Measurements from ENCODE around the gene ARHGEF40. TPM values are rescaled to one million over a fixed set of nuclear protein-coding genes. Genes with fewer than 3 reads are reported as not detected.

The ARHGEF40 gene
- total RNA-seq, 1 donor from 2014 or later = 81.1 TPM

DNA sequence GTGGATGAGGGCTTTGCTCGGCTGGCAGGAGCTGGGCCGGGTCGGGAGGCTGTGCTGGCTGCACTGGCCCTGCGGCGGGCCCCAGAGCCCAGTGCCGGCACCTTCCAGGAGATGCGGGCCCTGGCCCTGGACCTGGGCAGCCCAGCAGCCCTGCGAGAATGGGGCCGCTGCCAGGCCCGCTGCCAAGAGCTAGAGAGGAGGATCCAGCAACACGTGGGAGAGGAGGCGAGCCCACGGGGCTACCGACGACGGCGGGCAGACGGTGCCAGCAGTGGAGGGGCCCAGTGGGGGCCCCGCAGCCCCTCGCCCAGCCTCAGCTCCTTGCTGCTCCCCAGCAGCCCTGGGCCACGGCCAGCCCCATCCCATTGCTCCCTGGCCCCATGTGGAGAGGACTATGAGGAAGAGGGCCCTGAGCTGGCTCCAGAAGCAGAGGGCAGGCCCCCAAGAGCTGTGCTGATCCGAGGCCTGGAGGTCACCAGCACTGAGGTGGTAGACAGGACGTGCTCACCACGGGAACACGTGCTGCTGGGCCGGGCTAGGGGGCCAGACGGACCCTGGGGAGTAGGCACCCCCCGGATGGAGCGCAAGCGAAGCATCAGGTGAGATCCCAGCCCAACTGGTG, 11.5 kb downstream of the ARHGEF40 start:
- DNase-seq (ENCODE audit: low spot score) = no peak

DNA sequence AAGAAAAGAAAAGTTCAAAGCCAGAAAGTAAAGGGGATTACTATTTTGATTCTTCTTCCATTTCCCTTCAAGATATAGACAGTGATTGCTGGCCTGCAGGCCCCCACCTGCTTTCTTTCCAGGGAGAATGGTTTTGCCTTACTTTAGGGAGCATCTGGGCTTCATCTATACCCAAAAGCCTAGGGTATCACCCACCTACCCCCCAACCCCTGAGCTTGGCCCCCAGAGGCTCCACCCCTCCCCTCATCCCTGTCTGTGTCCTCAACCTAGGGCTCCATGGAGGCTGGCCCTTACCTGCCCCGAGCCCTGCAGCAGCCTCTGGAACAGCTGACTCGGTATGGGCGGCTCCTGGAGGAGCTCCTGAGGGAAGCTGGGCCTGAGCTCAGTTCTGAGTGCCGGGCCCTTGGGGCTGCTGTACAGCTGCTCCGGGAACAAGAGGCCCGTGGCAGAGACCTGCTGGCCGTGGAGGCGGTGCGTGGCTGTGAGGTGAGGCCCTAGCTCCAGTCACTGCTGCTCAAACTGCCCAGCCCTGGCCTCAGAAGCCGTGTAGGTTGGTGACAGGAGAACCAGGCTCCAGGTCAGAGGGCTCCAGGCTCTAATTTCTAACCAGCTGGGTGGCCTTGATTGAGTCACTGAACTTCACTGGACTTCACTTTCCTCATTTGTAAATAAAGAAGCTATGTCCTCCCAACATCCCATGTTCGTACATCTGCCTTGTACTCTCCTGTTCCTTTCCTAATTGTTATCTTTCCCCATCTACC, 13.6 kb downstream of the ARHGEF40 start:
- DNase-seq (ENCODE audit: low spot score) = no peak

DNA sequence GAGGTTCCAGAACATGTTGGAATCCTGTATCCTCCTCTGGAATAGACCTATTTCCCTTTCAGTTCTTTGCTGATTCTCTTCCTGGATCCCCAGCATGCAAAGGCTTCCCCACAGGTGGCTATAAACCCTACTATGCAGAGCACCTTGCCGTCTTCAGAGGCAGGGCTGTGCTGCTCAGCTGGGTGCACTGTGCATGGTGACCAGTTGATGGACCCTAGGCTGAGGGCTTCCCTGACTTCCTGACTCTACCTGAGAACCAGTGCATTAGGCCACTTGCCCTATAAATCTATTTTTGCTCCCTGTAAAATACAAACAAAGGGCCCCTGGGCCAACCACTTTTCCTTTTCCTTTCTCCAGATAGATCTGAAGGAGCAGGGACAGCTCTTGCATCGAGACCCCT, 14.3 kb downstream of the ARHGEF40 start:
- DNase-seq (ENCODE audit: low spot score) = no peak

DNA sequence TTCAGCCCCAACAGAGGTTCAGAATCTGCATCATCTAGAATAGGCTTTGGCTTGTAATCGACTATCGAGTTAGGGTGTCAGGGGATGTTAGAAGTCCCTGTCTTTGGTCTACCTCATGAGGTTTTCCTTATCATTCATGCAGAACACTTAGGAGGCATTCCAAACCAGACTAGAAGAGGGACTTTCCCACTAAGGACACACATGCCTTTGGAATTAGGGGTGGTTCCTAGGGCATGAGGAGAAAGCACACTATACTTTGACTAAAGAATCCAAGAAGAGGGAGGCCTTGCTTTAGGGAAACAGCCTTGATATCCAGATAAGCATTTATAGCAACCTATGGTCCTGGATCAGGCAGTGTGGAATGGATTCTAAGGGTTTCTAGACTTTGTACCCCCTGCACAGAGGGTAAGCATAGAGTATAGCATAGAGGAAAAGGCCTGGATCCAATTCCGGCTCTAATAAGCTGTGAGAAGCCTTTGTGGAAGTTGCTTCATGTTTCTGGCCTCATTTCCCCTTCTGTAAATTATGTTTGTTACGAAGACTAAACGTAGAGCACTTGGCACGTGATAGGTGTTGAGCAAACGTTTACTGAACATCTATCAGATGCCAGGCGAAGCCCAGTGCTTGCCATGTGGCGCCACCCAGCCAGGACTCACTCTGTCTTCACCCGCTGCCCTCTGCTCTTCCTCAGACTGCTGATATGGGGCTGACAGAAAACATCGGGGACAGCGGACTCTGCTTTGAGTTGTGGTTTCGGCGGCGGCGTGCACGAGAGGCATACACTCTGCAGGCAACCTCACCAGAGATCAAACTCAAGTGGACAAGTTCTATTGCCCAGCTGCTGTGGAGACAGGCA, 15.1 kb downstream of the ARHGEF40 start:
- DNase-seq (ENCODE audit: low spot score) = no peak

DNA sequence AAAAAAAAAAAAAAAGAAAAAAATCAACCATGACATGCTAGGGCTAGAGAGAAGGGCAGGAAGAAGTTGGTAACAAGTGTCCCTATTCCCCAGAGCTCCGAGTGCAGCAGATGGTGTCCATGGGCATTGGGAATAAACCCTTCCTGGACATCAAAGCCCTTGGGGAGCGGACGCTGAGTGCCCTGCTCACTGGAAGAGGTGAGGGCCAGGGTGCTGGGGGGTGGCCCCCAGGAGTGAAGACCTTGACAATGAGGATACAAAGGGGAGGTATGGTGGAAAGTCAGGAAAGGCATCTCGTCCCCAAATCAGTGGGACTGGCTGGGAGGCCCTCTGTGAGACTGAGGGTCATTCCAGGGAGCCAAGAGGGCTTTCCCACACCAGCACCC, 16.8 kb downstream of the ARHGEF40 start:
- DNase-seq (ENCODE audit: low spot score) = no peak

DNA sequence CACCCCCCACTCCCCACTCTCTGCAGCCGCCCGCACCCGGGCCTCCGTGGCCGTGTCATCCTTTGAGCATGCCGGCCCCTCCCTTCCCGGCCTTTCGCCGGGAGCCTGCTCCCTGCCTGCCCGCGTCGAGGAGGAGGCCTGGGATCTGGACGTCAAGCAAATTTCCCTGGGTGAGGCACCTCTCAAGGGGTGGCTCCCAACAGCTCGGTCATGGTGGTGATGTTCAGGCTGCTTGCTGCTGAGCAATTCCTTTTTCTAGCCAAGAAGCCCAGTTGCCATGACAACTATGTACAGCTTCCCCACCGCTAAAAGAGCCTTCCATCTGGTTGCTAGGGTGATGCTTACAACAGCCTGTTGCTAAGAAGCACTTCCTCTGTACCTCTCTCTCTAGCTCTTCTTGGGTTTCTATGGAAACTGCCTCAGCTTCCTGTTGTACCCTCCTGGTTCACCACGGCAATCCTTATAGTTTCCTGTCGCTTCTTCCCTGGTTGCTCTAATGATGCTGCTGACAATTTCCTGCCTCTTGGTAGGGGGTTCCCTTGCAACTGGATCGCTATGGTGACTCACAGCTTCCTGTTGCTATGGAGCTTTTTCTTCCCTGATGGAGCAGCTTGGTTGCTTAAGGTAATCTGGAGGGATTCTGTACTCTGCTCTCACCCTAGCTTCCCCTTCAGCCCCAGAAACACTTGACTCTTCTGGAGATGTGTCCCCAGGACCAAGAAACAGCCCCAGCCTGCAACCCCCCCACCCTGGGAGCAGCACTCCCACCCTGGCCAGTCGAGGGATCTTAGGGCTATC, 17.4 kb downstream of the ARHGEF40 start:
- DNase-seq (ENCODE audit: low spot score) = no peak

DNA sequence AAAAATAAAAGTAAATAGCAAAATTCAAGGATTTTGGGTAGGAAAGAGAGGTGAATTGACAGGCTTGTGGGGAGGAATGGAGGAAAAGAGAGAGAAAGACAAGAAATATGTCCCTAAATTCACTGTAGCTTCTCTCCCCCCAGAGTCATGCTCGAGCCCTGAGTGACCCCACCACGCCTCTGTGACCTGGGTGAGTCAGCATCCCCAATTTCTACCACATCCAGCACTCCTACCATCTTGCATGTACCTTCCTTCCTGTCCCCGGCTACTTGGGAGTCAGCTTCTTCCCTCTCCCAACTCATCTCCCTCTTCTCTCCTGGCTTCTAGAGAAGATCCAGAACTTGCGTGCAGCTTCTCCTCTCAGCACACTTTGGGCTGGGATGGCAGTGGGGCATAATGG, 18.6 kb downstream of the ARHGEF40 start:
- DNase-seq (ENCODE audit: low spot score) = no peak

DNA sequence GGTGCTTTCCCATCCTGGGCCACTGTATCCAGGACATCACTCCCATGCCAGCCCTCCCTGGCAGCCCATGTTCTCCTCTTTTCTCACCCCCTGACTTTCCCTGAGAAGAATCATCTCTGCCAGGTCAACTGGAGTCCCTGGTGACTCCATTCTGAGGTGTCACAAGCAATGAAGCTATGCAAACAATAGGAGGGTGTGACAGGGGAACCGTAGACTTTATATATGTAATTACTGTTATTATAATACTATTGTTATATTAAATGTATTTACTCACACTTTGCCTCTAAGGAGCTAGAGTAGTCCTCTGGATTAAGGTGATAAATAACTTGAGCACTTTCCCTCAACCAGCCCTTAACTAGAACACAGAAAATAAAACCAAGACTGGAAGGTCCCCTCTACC, 19.2 kb downstream of the ARHGEF40 start:
- no peak for DNase-seq (ENCODE audit: low spot score)

DNA sequence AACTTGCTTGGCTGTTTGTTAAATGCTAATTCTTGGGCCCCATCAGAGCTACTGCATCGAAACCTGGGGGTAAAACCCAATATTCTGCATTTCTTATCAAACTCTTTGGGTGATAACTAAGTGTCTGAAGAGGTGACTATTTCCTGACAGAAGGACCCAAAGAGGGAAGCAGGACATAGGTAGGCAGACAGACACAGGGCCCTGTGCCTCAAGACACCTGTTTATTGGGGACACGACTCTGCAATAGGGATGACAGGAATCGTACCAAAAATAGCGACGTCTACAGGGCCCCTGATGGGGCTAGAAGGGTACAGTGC, 19.7 kb downstream of the ARHGEF40 start:
- no peak for DNase-seq (ENCODE audit: low spot score)

DNA sequence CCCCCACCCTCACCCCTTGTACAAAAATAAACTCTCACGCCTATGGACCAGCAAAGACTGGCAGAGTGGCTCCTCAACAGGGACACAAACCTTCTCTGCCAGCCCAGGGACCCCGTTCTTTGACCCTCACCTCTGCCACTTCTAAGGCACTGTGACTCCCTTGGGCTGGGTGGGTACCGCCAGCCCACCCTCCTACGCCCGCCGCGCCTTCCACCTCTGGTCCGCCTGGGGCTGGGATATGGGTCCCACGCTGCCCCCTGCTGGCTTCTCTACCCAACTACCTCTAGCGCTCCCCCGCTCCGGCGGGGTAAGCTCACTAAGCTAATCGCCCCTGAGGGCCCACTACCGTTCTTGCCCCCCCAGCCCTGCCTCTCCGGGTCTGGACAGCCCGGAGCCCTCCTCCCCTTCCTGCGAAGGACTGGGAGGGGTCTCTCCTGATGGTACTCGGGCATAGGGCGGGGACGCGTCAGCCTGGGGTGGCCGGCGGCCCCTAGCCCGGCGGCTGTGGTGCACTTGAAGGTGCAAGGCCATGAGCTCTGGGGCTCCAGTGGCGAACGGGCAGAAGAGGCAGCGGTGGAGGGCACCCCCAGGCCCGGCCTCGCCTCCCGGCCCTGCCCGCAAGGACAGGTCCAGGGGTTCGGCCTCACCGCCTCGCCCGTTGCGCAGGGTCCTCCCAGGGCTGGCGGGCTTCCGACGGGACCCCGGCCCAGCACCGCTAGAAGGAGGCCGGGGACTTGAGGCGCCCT, 20.3 kb downstream of the ARHGEF40 start:
- DNase-seq (ENCODE audit: low spot score) = no peak

DNA sequence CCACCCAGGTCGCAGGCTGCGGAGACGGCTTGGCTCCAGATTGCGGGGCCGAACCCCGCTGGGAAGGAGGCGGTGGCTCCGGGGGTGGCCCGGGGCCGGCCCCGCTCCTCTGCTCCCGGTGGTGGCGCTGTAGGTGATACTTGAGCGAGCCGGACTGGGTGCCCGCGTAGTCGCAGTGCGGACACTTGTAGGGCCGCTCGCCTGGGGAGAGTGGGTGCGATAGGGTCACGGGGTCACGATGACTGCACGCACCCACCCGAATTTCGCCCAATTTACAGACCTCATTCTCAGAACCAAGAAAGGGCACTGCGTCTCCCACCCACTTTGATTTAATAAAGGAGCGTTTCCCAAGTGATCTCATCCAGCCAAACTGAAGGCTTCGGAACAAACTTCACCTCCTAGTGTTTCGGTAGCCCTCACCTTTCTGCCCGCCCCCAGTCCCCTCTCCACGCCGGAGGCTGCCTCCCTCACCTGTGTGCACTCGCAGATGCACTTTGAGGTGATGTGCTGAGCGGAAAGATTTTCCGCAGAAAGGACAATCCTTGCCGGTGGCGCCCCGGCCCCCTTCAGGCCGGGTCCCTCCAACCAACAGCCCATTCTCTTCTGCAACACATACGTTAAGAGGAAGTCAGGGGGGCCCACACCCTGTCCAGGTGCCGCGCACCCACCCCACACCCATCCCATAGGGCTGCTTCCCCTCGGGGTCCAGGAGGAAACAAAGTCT, 21.0 kb downstream of the ARHGEF40 start:
- DNase-seq (ENCODE audit: low spot score) = no peak

DNA sequence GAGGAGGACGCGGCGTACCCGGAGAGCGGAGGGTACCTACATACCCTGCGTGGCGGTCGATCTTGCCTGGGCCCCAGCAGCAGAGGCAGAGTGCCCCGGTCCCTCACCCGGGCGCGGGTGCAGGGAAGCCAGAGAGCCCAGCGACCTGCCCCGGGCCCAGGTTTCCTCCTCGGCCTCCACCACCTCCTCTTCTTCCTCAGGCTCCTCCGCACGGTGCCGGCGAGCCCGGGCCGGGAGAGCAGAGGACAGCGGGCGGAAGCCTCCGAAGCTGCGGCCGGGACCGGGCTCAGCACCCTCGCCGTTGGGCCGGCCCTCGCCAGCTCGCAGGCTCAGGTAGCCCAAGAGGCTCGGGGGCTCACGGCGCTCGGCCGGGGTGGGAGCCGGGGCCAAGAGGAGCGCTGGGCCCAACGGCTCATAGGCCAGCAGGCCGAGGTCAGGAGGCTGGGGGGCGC, 21.7 kb downstream of the ARHGEF40 start:
- DNase-seq (ENCODE audit: low spot score) = no peak

DNA sequence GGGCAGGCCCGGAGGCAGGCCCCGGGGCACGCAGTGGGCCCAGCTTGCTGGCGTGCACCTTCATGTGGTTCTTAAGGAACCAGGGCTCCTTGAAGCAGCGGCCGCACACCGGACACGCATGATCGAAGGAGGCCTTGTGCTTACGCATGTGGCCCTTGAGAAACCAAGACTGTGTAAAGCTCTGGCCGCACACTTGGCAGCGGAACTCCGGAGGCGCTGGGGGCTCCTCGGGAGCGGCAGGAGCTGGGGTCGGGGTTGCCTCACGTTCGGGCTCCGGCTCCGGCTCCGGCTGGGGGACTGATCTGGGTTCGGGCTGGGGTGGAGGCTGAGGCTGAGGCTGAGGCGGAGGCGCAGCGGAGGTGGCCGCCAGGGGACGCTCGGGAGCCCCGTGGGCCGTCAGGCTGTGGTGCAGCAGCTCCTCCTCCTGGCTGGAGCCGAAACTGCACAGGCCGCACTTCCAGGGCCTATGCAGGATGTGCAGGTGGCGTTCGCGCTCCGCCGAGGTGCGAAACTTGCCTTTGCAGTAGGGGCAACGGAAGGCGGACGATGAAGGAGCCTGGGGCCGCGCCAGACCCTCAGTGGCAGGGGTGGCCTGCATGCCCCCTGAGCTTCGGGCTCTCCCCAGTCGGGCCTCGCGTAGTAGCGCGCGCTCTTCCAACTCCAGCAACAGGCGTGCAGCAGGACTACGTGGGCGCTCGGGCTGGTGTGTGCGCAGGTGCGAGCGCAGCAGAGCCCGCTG, 22.3 kb downstream of the ARHGEF40 start:
- peak; percentile 96 for DNase-seq (ENCODE audit: low spot score)

DNA sequence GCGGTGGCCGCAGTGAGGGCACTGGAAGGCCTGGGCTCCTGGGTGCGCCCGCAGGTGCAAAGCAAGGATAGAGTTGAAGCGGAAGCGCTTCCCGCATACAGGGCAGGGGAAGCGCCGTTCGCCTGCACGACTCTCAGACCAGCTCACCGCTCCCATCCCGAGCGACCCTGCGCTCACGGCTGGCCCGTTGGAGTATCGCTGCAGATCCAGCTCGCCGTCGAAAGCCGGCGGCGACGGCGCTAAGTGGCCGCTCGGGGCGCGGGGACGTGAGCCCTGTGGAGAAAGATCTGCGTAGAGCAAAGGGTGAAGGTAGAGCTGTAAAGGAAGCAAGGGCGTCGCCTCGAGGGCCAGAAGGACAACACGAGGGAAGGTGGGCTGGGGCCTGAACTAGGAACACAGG, 22.9 kb downstream of the ARHGEF40 start:
- no peak for DNase-seq (ENCODE audit: low spot score)

DNA sequence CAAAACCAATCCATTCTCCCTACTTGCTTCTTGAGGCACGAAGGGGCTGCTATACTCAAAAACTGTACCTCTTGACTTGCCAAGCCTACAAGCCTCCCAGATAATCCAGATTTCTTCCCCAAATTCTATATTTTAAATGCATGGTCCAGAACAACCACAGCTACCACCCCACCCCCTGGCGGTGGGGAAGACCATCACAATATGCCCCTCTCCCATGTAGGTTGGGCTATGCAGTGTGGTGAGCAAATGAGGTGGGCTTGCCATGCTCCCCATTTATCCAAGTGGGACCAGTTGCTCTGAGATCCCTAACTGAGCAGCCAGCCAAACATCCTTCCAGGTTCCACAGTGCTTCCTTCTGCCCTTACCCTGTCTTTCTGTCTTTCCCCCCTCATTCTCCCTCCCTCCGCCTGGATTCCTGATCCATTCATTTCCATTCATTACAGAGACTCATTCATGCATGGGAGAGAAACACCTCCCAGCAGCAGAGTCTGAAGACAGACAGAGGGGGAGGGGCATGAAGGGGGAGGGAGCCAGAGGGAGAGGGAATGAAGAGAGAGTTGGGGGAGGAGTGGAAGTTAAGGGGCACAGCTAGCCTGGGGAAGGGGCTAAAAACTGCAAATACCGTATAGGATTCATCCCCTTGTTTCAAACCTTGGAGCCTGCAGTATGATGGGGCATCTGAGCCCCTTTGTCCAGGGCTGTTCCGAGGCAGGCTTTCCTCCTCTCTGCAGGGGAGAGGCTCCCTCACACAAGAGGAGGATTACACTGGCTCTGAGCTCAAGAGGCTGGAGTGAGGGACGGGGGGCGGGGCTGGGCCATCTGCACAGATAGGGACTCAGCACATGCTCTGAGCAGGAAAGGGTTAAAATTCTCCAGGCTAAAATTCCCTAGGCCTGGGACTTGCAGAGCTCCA, 23.9 kb downstream of the ARHGEF40 start:
- DNase-seq (ENCODE audit: low spot score) = no peak

DNA sequence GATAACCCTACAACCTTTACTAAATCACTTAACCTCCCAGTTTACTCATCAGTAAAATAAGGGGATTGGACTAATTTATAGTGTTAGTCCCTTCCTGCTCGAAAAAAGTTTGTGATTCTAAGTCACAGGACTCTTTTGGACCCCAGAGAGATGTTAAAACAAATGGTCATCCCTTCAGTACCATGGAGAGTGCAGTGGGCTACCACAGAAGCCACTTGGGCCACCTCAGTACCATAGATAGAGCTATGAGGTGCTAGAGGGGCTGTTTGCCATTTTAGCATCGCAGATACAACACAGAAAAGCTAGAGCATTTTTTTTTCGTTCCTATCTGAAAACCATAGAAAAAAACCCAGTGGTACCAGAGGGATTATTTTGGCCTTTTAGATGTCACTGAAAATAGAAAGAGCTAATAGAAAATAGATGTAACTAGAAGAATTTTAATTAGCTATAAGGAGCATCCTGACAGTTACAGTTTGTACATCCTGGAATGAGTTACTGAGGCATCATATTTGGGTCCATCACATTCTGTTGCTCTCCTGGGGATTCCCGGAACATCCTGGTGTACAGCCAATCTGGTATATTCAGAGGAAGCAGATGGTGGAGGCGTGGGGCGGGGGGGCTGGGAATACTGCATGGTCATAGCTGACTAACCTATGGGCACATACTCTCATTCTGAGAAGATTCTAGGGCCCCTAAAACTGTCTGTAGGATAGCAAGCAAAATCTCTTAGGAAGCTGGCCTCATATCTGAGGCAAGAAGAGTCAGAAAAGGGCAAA, 25.5 kb downstream of the ARHGEF40 start:
- no peak for DNase-seq (ENCODE audit: low spot score)

DNA sequence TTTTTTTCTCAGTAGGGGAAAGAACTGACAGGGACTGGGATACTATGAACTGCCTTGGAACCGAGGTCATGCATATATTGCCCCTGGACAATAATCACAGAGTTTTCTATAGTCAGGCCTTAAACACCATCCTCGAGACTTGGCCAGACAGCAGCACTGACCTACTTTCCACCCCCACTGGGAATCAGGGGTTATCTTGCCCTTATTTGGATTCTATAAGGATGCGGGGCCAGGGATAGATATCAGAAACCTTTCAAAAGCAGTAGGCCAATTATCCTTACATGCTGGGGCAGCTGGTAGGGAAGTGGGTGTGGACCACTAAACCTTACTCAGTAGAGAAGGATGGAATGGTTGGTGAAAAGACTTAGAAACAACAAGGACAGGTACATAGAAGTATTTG, 26.3 kb downstream of the ARHGEF40 start:
- DNase-seq (ENCODE audit: low spot score) = no peak
